Right lung (tissue), 10 donors: ENCODE results near the gene ACADM. TPM values are rescaled to one million over a fixed set of nuclear protein-coding genes. Genes with fewer than 3 reads are reported as not detected.
"Not testable (repeated sequence)": the region's sequence is repeated elsewhere in the genome, so short reads cannot be mapped to it uniquely, and the experiment has no call there.

Source experiments
- DNase-seq, 2 donors: peaks; one replicate each; pipeline ENCODE4 v3.0.0-alpha.2; 2013
- long read RNA-seq, 8 donors: transcript quantifications; one replicate each; lab custom pipeline, GENCODE V29; 2026
- polyA plus RNA-seq, 5 donors: library from polyadenylated mRNA; unstranded; fragments of 120-200 nt; gene quantifications; one replicate each; pipeline versions ENCODE4 v1.2.1 to v1.2.3, GENCODE V29; 2013; ENCODE audit warnings: inconsistent platforms in 1 of 5, low replicate concordance in 1 of 5; ENCODE audit not compliant: insufficient read length in 5 of 5, insufficient read depth in 1 of 5

Gene ACADM
- 10 to 100 TPM; 64.8 to 99.1 (median 95.2) TPM for polyA plus RNA-seq
- long read RNA-seq, donor 1, transcript ACADM-202 (12 exons, 2,619 nt) = major isoform, 11 of 61 reads
- long read RNA-seq, donor 1, partial matches to known transcripts = 46 of 61 reads
- long read RNA-seq, donor 1, other reads (novel, unspliced or antisense) = 0 of 61 reads
- long read RNA-seq, donor 2, transcript ACADM-202 (12 exons, 2,619 nt) = major isoform, 14 of 48 reads
- long read RNA-seq, donor 2, partial matches to known transcripts = 33 of 48 reads
- long read RNA-seq, donor 2, other reads (novel, unspliced or antisense) = 0 of 48 reads
- long read RNA-seq, donor 3, transcript ACADM-202 (12 exons, 2,619 nt) = major isoform, 14 of 54 reads
- long read RNA-seq, donor 3, partial matches to known transcripts = 36 of 54 reads
- long read RNA-seq, donor 3, other reads (novel, unspliced or antisense) = 0 of 54 reads
- long read RNA-seq, donor 4, transcript ACADM-202 (12 exons, 2,619 nt) = major isoform, 11 of 45 reads
- long read RNA-seq, donor 4, partial matches to known transcripts = 32 of 45 reads
- long read RNA-seq, donor 4, other reads (novel, unspliced or antisense) = 0 of 45 reads
- long read RNA-seq, donor 5, transcript ACADM-202 (12 exons, 2,619 nt) = major isoform, 17 of 71 reads
- long read RNA-seq, donor 5, partial matches to known transcripts = 50 of 71 reads
- long read RNA-seq, donor 5, other reads (novel, unspliced or antisense) = 0 of 71 reads
- long read RNA-seq, donor 6, transcript ACADM-202 (12 exons, 2,619 nt) = major isoform, 14 of 73 reads
- long read RNA-seq, donor 6, partial matches to known transcripts = 56 of 73 reads
- long read RNA-seq, donor 6, other reads (novel, unspliced or antisense) = 0 of 73 reads
- long read RNA-seq, donor 7, transcript ACADM-202 (12 exons, 2,619 nt) = major isoform, 9 of 53 reads
- long read RNA-seq, donor 7, partial matches to known transcripts = 40 of 53 reads
- long read RNA-seq, donor 7, other reads (novel, unspliced or antisense) = 0 of 53 reads
- long read RNA-seq, donor 8, transcript ACADM-202 (12 exons, 2,619 nt) = major isoform, 7 of 23 reads
- long read RNA-seq, donor 8, partial matches to known transcripts = 16 of 23 reads
- long read RNA-seq, donor 8, other reads (novel, unspliced or antisense) = 0 of 23 reads

- DNase-seq = peak; percentile 85 to 88
Observed at GRCh38 chr1:75724472-75725022, at the start of gene ACADM. Gene ACADM, plus strand, starts transcription at chr1:75724709. Its CDS starts 79 bp downstream, at chr1:75724788.

GRCh38 chr1:75677443-75677842, 47.1 kb upstream of the ACADM start:
- no peak for DNase-seq

- DNase-seq = not testable (repeated sequence)
Observed at GRCh38 chr1:75677964-75678363, 46.5 kb upstream of the ACADM start.

DNA sequence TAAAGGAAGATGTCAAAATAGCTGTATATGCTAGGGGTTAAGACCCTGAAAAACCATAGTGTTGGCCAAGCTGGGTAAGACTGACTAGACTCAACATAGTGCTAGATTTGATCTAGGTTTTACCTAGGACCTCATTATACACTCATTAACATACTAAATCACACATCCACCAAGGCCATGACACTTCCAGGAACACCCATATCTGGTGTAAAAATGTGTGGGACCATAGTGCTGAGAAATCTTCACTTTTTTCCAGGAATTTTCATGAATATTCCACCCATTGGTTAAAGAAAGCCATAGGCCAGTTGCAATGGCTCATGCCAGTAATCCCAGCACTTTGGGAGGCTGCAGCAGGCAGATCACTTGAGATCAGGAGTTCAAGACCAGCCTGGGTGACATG, 34.0 kb upstream of the ACADM start:
- no peak for DNase-seq

DNA sequence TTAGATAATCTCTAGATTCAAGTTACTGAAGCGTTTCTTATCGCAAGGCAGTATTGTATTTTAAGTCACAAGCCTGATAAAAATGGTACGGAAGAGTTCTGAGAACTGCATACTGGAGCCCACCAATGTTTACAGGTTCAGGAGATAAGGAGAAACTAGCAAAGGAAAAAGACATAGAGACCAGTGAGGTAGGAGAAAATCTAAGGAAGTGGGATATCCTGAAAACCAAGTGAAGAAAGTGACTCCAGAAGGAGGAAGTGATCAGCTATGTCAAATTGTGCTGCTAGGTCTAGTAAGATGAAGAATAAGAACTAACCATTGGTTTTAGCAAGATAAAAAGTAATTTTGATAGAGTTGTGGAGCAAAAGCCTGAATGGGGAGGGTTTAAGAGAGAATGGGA, 31.0 kb upstream of the ACADM start:
- DNase-seq = no peak

DNA sequence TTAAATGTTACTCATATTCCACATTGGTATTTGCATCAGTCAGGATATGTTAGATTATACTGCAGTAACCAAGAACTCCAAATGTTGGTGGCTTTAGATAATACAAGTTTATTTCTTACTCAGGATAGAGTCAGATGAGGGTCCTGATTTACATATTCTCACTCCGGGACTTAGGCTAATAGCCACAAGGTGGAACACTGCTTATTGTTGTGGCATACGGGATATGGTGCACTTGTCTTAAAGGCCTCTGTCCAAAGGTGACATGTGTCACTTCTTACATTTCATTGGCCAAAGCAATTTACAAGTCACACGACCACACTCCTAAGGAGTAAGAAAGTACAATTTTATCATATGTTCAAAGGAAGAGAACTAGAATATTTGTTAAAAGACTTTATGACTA, 28.5 kb upstream of the ACADM start:
- DNase-seq = no peak

- DNase-seq = no peak
Observed at GRCh38 chr1:75707191-75707590, 17.3 kb upstream of the ACADM start.

- DNase-seq = no peak
Observed at GRCh38 chr1:75708910-75709309, 15.6 kb upstream of the ACADM start.

DNA sequence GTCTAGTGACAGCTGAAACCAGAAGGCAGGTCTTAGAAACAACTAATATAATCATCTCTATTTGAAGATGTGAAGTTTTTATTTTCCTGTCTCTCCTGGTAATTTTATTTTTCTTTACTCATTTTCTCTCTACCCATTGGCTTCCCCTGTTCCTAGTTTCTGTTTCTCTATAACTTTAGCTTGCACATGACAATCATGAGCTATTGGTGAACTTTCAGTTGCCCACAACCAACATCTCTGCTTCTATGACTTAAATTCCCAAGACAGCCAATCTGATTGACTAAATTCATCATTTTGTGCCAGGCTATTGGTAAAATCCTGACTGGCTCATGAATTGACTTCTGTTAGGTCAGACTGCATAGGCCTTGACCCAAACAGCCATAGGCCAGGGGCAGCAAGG, 13.7 kb upstream of the ACADM start:
- no peak for DNase-seq

DNA sequence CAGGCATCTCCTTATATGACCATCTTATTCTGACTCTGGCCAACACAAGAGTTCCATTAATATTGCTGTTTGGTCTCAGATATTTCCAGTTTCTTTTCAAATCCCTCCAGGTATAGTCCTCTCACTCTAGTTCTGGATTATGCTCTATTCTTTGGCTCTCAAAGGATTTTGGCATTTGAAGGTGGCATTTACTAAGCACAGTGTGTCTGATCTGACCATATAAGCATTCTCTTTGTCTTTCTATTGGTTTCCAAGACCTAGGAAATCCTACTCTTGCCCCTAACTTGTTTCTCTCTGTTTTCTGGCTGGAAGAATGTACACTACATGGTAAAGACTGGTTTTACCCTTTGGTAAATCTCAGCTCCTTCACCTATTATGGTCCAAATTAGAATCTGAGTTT, 12.7 kb upstream of the ACADM start:
- DNase-seq = no peak

GRCh38 chr1:75712306-75712705, 12.2 kb upstream of the ACADM start:
- no peak for DNase-seq

DNA sequence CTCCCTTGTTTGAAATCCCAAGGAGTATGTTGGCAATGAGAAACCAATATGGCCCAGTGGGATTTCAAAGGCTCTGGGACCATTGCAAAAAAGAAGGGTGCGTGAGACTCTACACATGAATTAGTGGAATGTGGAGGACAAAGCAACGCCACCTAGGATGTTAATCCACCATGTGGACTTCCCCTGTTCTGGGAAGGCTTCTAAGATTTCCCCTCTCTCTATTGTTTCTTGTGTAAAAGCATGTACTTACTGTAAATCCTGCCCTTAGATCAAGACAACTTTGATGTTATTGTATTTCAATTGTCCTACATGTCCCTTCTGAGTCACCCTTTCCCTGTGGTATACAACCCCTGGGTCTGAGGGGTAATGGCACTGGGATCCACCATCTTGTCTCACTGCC, 4.7 kb upstream of the ACADM start:
- no peak for DNase-seq

- DNase-seq = no peak
Observed at GRCh38 chr1:75720325-75720724, 4.2 kb upstream of the ACADM start.

- DNase-seq = no peak
Observed at GRCh38 chr1:75720820-75721219, 3.7 kb upstream of the ACADM start.

- DNase-seq = not testable (repeated sequence)
Observed at GRCh38 chr1:75722246-75722645, 2.3 kb upstream of the ACADM start.

DNA sequence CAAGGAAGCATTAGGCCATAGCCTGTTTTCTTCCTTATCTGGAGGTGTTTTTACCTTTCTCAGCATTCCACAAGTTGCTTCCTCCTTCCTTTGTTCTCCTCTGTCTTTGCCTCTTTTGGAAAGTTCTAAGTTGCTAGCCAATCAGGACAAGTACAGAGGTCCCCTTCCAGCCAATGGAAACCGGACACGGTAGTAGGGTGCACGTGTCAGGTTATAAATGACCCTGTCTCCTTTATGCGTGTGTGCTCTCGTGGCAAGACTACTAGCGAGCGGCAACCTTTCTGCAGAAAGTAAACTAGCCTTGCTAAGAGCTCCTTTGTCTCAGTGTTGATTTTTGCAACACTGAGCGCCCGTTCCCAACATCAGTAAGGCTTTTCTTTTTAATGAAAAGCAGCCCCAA, 1.5 kb upstream of the ACADM start:
- DNase-seq = no peak

GRCh38 chr1:75723989-75724471, 479 bp upstream of the ACADM start:
- no peak for DNase-seq

GRCh38 chr1:75725266-75725665, 757 bp downstream of the ACADM start:
- DNase-seq = peak in 1 of 2 donors; percentile 17

DNA sequence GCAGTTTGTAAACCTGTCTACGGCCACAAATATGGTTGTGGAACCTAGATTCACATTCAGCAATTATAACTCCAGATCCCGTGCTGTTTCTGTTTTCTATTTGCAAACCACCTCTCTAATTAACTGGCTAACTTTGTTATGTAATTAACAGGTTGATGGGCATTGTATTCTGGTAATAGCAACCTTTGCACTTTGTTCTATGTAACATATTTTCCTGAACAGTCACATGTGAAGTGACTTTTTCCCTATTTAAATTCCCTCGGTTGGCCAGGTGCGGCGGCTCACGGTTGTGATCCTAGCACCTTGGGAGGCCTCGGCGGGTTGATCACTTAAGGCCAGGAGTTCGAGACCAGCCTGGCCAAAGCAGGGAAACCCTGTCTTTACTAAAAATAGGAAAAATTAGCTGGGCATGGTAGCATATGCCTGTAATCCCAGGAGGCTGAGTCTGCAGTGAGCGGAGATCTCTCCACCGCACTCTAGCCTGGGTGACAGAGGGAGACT, 1.4 kb downstream of the ACADM start:
- no peak for DNase-seq

GRCh38 chr1:75727571-75727970, 3.1 kb downstream of the ACADM start:
- DNase-seq = no peak

GRCh38 chr1:75730432-75730831, 5.9 kb downstream of the ACADM start:
- no peak for DNase-seq

- no peak for DNase-seq
Observed at GRCh38 chr1:75731881-75732280, 7.4 kb downstream of the ACADM start.
